Lower leg skin (tissue), 3 donors: ENCODE data around the gene SLC25A30.

Experiments
- POLR2A ChIP-seq, 2 donors: fragments of 450-650 bp; IDR thresholded peaks; one replicate each; pipeline ENCODE4 v1.6.1; 2016 to 2017; ENCODE audit warnings: antibody characterized with exemption in 2 of 2, mild to moderate bottlenecking in 1 of 2, moderate library complexity in 1 of 2
- TF ChIP-seq, protein P1 (sequence below), 3 donors: fragments of 450-650 bp; IDR thresholded peaks; one replicate each; pipeline ENCODE4 v1.5.1; 2016; ENCODE audit warnings: antibody characterized with exemption in 3 of 3, mild to moderate bottlenecking in 3 of 3, moderate library complexity in 2 of 3

DNA sequence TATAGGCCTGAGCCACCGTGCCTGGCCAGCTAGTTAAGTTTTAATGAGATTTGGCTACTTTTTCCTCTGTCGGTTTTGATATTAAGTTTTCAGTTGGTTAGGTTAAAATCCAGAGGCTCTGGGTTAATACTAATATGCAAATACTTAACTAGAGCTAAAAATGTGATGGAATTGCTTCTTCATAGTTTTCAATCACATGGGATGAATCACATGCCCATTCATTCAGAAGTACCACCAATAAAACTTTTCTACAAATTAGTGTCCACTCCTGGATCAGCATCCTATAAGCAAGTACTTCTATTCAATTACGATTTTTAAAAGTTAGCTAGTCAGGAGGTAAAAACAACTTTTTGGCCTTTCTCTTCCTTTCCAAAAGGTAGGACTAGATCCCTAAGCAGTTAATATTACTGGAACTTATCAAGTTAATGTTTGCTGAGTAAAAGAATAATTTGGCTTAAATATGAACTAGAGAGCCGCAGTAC lies 4.3 kb downstream of the SLC25A30 start:
- TF ChIP-seq, protein P1, sequence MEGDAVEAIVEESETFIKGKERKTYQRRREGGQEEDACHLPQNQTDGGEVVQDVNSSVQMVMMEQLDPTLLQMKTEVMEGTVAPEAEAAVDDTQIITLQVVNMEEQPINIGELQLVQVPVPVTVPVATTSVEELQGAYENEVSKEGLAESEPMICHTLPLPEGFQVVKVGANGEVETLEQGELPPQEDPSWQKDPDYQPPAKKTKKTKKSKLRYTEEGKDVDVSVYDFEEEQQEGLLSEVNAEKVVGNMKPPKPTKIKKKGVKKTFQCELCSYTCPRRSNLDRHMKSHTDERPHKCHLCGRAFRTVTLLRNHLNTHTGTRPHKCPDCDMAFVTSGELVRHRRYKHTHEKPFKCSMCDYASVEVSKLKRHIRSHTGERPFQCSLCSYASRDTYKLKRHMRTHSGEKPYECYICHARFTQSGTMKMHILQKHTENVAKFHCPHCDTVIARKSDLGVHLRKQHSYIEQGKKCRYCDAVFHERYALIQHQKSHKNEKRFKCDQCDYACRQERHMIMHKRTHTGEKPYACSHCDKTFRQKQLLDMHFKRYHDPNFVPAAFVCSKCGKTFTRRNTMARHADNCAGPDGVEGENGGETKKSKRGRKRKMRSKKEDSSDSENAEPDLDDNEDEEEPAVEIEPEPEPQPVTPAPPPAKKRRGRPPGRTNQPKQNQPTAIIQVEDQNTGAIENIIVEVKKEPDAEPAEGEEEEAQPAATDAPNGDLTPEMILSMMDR (IDR thresholded peaks at IDR 0.05) = no peak
- TF ChIP-seq POLR2A (IDR thresholded peaks at IDR 0.05) = no peak
